ENCODE results near the gene GRIN3B. TPM values are rescaled to one million over a fixed set of nuclear protein-coding genes. Genes with fewer than 3 reads are reported as not detected.
A peak's percentile ranks its signal among the peaks of the same experiment; 100 is the strongest.

GRIN3B gene
- total and polyA plus RNA-seq, 9 of the 15 experiments (the other 6 are each of a cell fraction or from before 2014, with no cell fraction given), result 0.06 to 0.95 (median 0.19) TPM; not detected in 6

- H3K36me3 ChIP-seq (ENCODE audit: control insufficient read depth, insufficient read depth, low read length), result no peaks in the 10 kb centered on the region
- H4K20me1 ChIP-seq (replicated peaks; ENCODE audit: control insufficient read depth, insufficient read depth, low read length), result no peaks in the 10 kb centered on the region
- no peaks in the 10 kb centered on the region for H3K9me3 ChIP-seq (replicated peaks; ENCODE audit: control insufficient read depth, insufficient read depth, low read depth, low read length)
- H3K4me1 ChIP-seq (replicated peaks in 1 of 2; ENCODE audit: control insufficient read depth in 2 of 2, insufficient read depth in 2 of 2, low read length in 2 of 2), result peaks cover 24 to 76% of the 10 kb centered on the region in 2 experiments
- no peak overlapping the region; the same call in 1 of the 2 replicates for H3K4me2 ChIP-seq (ENCODE audit: insufficient read depth, low read length)
- ChIA-PET CTCF (ENCODE audit: low intra/inter-chr PET ratio) (interaction anchor here (0.6 kb wide), 1 partner anchor 53 kb away, joined by 3 read pairs; no protein-coding TSS in a partner anchor), POLR2A (interaction anchor here (1.0 kb wide), 2 partner anchors 8 to 56 kb away, joined by 5 read pairs; no protein-coding TSS in a partner anchor)
- intact Hi-C loops (cut with micrococcal nuclease), result no loop called here
- no TSS peak for BruUV-seq (replicated peaks)
- no peak overlapping the region for H3K4me3 ChIP-seq
- no peak overlapping the region for H2AFZ ChIP-seq (ENCODE audit: low read depth, low read length)
- peak overlapping the region; percentile 51 to 89; a peak in 3 of 4 replicates for H3K9ac ChIP-seq (ENCODE audit: insufficient read depth in 1 of 2, low read depth in 2 of 2, low read length in 2 of 2)
- DNase-seq (ENCODE audit: extremely low read depth in 1 of 4, low spot score in 3 of 4) (peak in 2 of 4 experiments; percentile 47 to 48), FAIRE-seq (no peak), ATAC-seq (no peak)
- H3K27me3 ChIP-seq (ENCODE audit: control insufficient read depth in 2 of 2, insufficient read depth in 2 of 2, low read length in 2 of 2), result no peaks in the 10 kb centered on the region
- in situ Hi-C loops (cut with MboI), result no loop called here
- peak overlapping the region; percentile 71 for H3K27ac ChIP-seq (ENCODE audit: extremely low read depth, low read depth, low read length)
- H3K9me1 ChIP-seq (ENCODE audit: control insufficient read depth, insufficient read depth, low read length), result no peaks in the 10 kb centered on the region
- WGBS (ENCODE audit: insufficient coverage, low coverage, missing lambda C conversion rate), result 68% methylated on average over 13 of the region's 19 CpGs
- H3K79me2 ChIP-seq (ENCODE audit: control insufficient read depth, insufficient read depth, low read length), result peaks cover 16% of the 10 kb centered on the region
- TF ChIP-seq FOXK1 (CRISPR knock-in tag; IDR thresholded peaks at IDR 0.05; ENCODE audit: borderline replicate concordance) (no peak), EGR1 (conservative IDR thresholded peaks at IDR 0.05) (no peak), HMG20B (CRISPR knock-in tag; IDR thresholded peaks at IDR 0.05) (no peak), MYNN (IDR thresholded peaks at IDR 0.05) (no peak), MYNN (CRISPR knock-in tag; IDR thresholded peaks at IDR 0.05) (no peak), TARDBP (IDR thresholded peaks at IDR 0.05) (no peak), ATF4 (CRISPR knock-in tag; IDR thresholded peaks at IDR 0.05) (no peak), REST (IDR thresholded peaks at IDR 0.05; ENCODE audit: borderline replicate concordance) (peak; percentile 54), REST (CRISPR knock-in tag; IDR thresholded peaks at IDR 0.05; ENCODE audit: low read depth) (no peak), RUNX1 (IDR thresholded peaks at IDR 0.05; ENCODE audit: low read depth) (no peak), ZNF217 (CRISPR knock-in tag; IDR thresholded peaks at IDR 0.05) (no peak), POLR2G (IDR thresholded peaks at IDR 0.05; ENCODE audit: low read depth, low read length) (peak; percentile 57), SOX6 (IDR thresholded peaks at IDR 0.05) (no peak)
Measured at GRCh38 chr19:979318-979741, 20.9 kb upstream of the GRIN3B start.

Measured in K562 (cell line).